SK-N-MC (cell line): ENCODE results near the gene APOL2.

Experiments used
- EZH2 ChIP-seq: fragments of 200-600 bp; sonication (generic); IDR thresholded peaks from one replicate; pipeline ENCODE4 v1.6.1; 2017; ENCODE audit warnings: antibody characterized with exemption
- FOXP2 ChIP-seq: optimal IDR thresholded peaks from 2 replicates; pipeline ENCODE3; 2011; ENCODE audit warnings: mild to moderate bottlenecking, moderate library complexity; ENCODE audit not compliant: insufficient read depth; ENCODE audit errors: extremely low read length, control extremely low read depth
- POLR2AphosphoS5 ChIP-seq: IDR thresholded peaks from 2 replicates; pipeline ENCODE4 v1.6.1; 2012; ENCODE audit warnings: mild to moderate bottlenecking, low read depth, low read length, borderline replicate concordance

GRCh38 chr22:36197065-36197440, 42.3 kb downstream of the APOL2 start:
- TF ChIP-seq EZH2 (no peak), POLR2AphosphoS5 (no peak), FOXP2 (no peak)
